CD14-positive monocyte (primary cell): Measurements from ENCODE around the gene CYP27A1. TPM values are rescaled to one million over a fixed set of nuclear protein-coding genes. Genes with fewer than 3 reads are reported as not detected.
A peak's percentile ranks its signal among the peaks of the same experiment; 100 is the strongest.

Experiments used
- DNase-seq, 3 donors: peaks; one replicate each; pipeline ENCODE4 v3.0.0-alpha.2; 2011 to 2022
- H2AFZ ChIP-seq: 2 replicates; pipeline ENCODE4 v1.6.0; 2012; ENCODE audit warnings: mild to moderate bottlenecking, low read depth, low read length, inconsistent platforms; ENCODE audit not compliant: insufficient read depth, poor library complexity, severe bottlenecking
- H3K27ac ChIP-seq, 2 donors: 1 replicate in 1 of 2; 2 replicates in 1 of 2; pipeline ENCODE4 v1.5.1; 2012 to 2013; ENCODE audit warnings: low read length in 2 of 2, control low read depth in 1 of 2, inconsistent platforms in 1 of 2, low read depth in 1 of 2, mild to moderate bottlenecking in 1 of 2
- H3K27me3 ChIP-seq, 2 donors: one replicate each; pipeline versions ENCODE4 v1.6.0 to v1.6.1; 2011 to 2013; ENCODE audit warnings: low read length in 2 of 2; ENCODE audit not compliant: control insufficient read depth in 2 of 2, insufficient read depth in 2 of 2
- H3K36me3 ChIP-seq, 2 donors: replicated peaks in 1 of 2; 1 replicate in 1 of 2; 2 replicates in 1 of 2; pipeline versions ENCODE4 v1.5.1 to v1.6.1; 2012 to 2013; ENCODE audit warnings: low read length in 2 of 2, control low read depth in 1 of 2, inconsistent platforms in 1 of 2, mild to moderate bottlenecking in 1 of 2; ENCODE audit not compliant: insufficient read depth in 2 of 2, control insufficient read depth in 1 of 2
- H3K4me1 ChIP-seq, 2 donors: 1 replicate in 1 of 2; 2 replicates in 1 of 2; pipeline versions ENCODE4 v1.5.1 to v1.6.1; 2012 to 2013; ENCODE audit warnings: low read length in 2 of 2, control low read depth in 1 of 2, inconsistent platforms in 1 of 2, mild to moderate bottlenecking in 1 of 2, moderate library complexity in 1 of 2; ENCODE audit not compliant: insufficient read depth in 2 of 2, control insufficient read depth in 1 of 2
- H3K4me2 ChIP-seq: replicated peaks from 2 replicates; pipeline ENCODE3; 2012; ENCODE audit warnings: low read length, moderate library complexity, mild to moderate bottlenecking; ENCODE audit not compliant: poor library complexity, severe bottlenecking; ENCODE audit errors: extremely low read depth
- H3K4me3 ChIP-seq, 3 experiments: fragments of 200-600 bp in 1 of 3; sonication (generic) in 1 of 3; replicated peaks in 1 of 3; 1 replicate in 2 of 3; 2 replicates in 1 of 3; pipeline ENCODE4 v1.5.1; 2011 to 2013; ENCODE audit warnings: low read length in 3 of 3, mild to moderate bottlenecking in 3 of 3, control low read depth in 2 of 3, low read depth in 2 of 3, inconsistent platforms in 1 of 3, moderate library complexity in 1 of 3
- H3K79me2 ChIP-seq: 2 replicates; pipeline ENCODE4 v1.6.0; 2012; ENCODE audit warnings: mild to moderate bottlenecking, control low read depth, inconsistent platforms, low read length, moderate library complexity; ENCODE audit not compliant: insufficient read depth
- H3K9ac ChIP-seq: 2 replicates; pipeline ENCODE4 v1.6.0; 2017; ENCODE audit warnings: low read length, mild to moderate bottlenecking; ENCODE audit not compliant: insufficient read depth, poor library complexity, severe bottlenecking
- H3K9me3 ChIP-seq, 2 donors: replicated peaks in 1 of 2; 1 replicate in 1 of 2; 2 replicates in 1 of 2; pipeline versions ENCODE4 v1.5.1 to v1.6.1; 2012 to 2013; ENCODE audit warnings: low read length in 2 of 2, control low read depth in 1 of 2; ENCODE audit not compliant: control insufficient read depth in 1 of 2, insufficient read depth in 1 of 2
- H4K20me1 ChIP-seq: 2 replicates; pipeline ENCODE4 v1.6.0; 2012; ENCODE audit warnings: mild to moderate bottlenecking, low read length, control low read depth, moderate library complexity; ENCODE audit not compliant: insufficient read depth
- H3K27ac Mint-ChIP-seq, 7 donors: one replicate each; pipeline ENCODE4 v1.8.0; 2020; ENCODE audit warnings: mild to moderate bottlenecking in 7 of 7, mixed read lengths in 7 of 7, moderate library complexity in 6 of 7, inconsistent platforms in 2 of 7
- H3K27me3 Mint-ChIP-seq, 3 donors: one replicate each; pipeline ENCODE4 v1.8.0; 2021 to 2022; ENCODE audit warnings: low read depth in 3 of 3, mild to moderate bottlenecking in 3 of 3, mixed read lengths in 3 of 3, moderate library complexity in 3 of 3, inconsistent platforms in 1 of 3
- H3K36me3 Mint-ChIP-seq, 2 donors: one replicate each; pipeline ENCODE4 v1.8.0; 2020; ENCODE audit warnings: mixed read lengths in 2 of 2, inconsistent platforms in 1 of 2, mild to moderate bottlenecking in 1 of 2
- H3K4me1 Mint-ChIP-seq: one replicate; pipeline ENCODE4 v1.8.0; 2020; ENCODE audit warnings: mild to moderate bottlenecking, mixed read lengths
- H3K4me3 Mint-ChIP-seq, 2 donors: one replicate each; pipeline ENCODE4 v1.8.0; 2020; ENCODE audit warnings: mild to moderate bottlenecking in 2 of 2, mixed read lengths in 2 of 2, moderate library complexity in 1 of 2
- H3K9me3 Mint-ChIP-seq, 7 donors: one replicate each; pipeline ENCODE4 v1.8.0; 2020 to 2022; ENCODE audit warnings: mixed read lengths in 7 of 7, mild to moderate bottlenecking in 6 of 7, moderate library complexity in 6 of 7, inconsistent platforms in 2 of 7
- CTCF ChIP-seq: fragments of 200-600 bp; IDR thresholded peaks from one replicate; pipeline ENCODE4 v1.8.0; 2022; ENCODE audit warnings: antibody characterized with exemption, mild to moderate bottlenecking
- WGBS: methylation state at CpG from one replicate; pipeline ENCODE4 v1.1.5; 2013; ENCODE audit warnings: missing lambda C conversion rate; ENCODE audit not compliant: insufficient coverage; 5-methylcytosine and 5-hydroxymethylcytosine counted together
- intact Hi-C, 2 donors: fragments of 100-400 bp; cut with micrococcal nuclease; formaldehyde crosslinking; loops; one replicate each; pipeline versions ENCODE4 v1.15.0 to v1.15.1; 2023
- polyA plus RNA-seq, 3 donors: library from polyadenylated mRNA; depleted of rRNA in 1 of 3; unstranded in 2 of 3; stranded (reverse) in 1 of 3; fragments of 300-500 nt in 2 of 3; fragments of >200 nt in 1 of 3; fragmentation: Illumina TruSeq in 2 of 3; gene quantifications; 1 replicate in 2 of 3; 2 replicates in 1 of 3; pipeline ENCODE4 v1.2.3, GENCODE V29; 2012 to 2021

The CYP27A1 gene
- polyA plus RNA-seq, 3 donors: 151 to 218 (median 214) TPM

GRCh38 chr2:218733171-218734021 is 48.6 kb upstream of the CYP27A1 start:
- Mint-ChIP-seq H3K27ac (peak overlapping the region; percentile 98 to 100 (median 100)), H3K4me3 (peak overlapping the region; percentile 31 to 57)

More at GRCh38 chr2:218733171-218734021, 48.6 kb upstream of the CYP27A1 start:
- Histone ChIP-seq H3K27ac (peak overlapping the region; percentile 95 to 99), H3K9me3 (no peaks in the 10 kb centered on the region), H2AFZ (no peak overlapping the region), H3K79me2 (peaks cover 59% of the 10 kb centered on the region), H3K4me3 (peak overlapping the region in 1 of 3 experiments; percentile 8), H3K36me3 (peaks cover 16 to 20% of the 10 kb centered on the region in 2 donors), H4K20me1 (no peaks in the 10 kb centered on the region), H3K4me1 (peaks cover 51 to 54% of the 10 kb centered on the region in 2 donors), H3K9ac (peak overlapping the region; percentile 70), H3K27me3 (no peaks in the 10 kb centered on the region), H3K4me2 (peak overlapping the region; percentile 6)
- no peak for TF ChIP-seq CTCF
- no CpG with 5 or more reads among the region's 6 CpGs for WGBS
- Mint-ChIP-seq H3K27me3 (peaks cover 0 to 1% (median 0%) of the 10 kb centered on the region in 3 donors), H3K36me3 (peaks cover 49 to 57% of the 10 kb centered on the region in 2 donors), H3K4me1 (peaks cover 67% of the 10 kb centered on the region), H3K9me3 (peaks cover 0 to 12% (median 4%) of the 10 kb centered on the region in 7 donors)
- intact Hi-C loops: loop anchor here in 1 of 2 donors (1.0 to 5.0 kb wide), 3 partner anchors 11 to 104 kb away; no protein-coding TSS in a partner anchor
- peak; percentile 98 to 100 (median 98) for DNase-seq
